Activated T-helper 17 cell treated with anti-CD3 and anti-CD28 coated beads, Interleukin-2, amount 50 U/mL, for 72 hours (primary cell): ENCODE data around the gene CYP21A2. TPM values are rescaled to one million over a fixed set of nuclear protein-coding genes. Genes with fewer than 3 reads are reported as not detected.
"Not testable (repeated sequence)": the region's sequence is repeated elsewhere in the genome, so short reads cannot be mapped to it uniquely, and the experiment has no call there.

Source experiments
- ATAC-seq: fragments of 150-1000 bp; cut with Tn5 transposase; replicated peaks from 2 replicates; pipeline ENCODE4 v1.10.0; 2021; ENCODE audit warnings: mild to moderate bottlenecking, moderate library complexity
- H3K27ac Mint-ChIP-seq: one replicate; pipeline ENCODE4 v1.8.0; 2022; ENCODE audit warnings: mixed read lengths
- H3K27me3 Mint-ChIP-seq: one replicate; pipeline ENCODE4 v1.8.0; 2022; ENCODE audit warnings: mixed read lengths
- H3K36me3 Mint-ChIP-seq: one replicate; pipeline ENCODE4 v1.8.0; 2022; ENCODE audit warnings: low read depth, mild to moderate bottlenecking, mixed read lengths
- H3K4me1 Mint-ChIP-seq: one replicate; pipeline ENCODE4 v1.8.0; 2022; ENCODE audit warnings: mixed read lengths
- H3K4me3 Mint-ChIP-seq: one replicate; pipeline ENCODE4 v1.8.0; 2022; ENCODE audit warnings: mild to moderate bottlenecking, mixed read lengths
- H3K9me3 Mint-ChIP-seq: one replicate; pipeline ENCODE4 v1.8.0; 2022; ENCODE audit warnings: mixed read lengths
- total RNA-seq, 2 donors: library from RNA; stranded (reverse); gene quantifications; one replicate each; pipeline ENCODE4 v1.2.3, GENCODE V29; 2022

The CYP21A2 gene
- total RNA-seq, 2 donors from 2014 or later = 0.16 to 0.91 TPM

- H3K27me3 Mint-ChIP-seq, ATAC-seq, H3K36me3 Mint-ChIP-seq, H3K9me3 Mint-ChIP-seq, H3K4me3 Mint-ChIP-seq, H3K4me1 Mint-ChIP-seq, H3K27ac Mint-ChIP-seq: not testable (repeated sequence)
Measured at GRCh38 chr6:32042276-32042675, 4.1 kb downstream of the CYP21A2 start.

- H3K4me3 Mint-ChIP-seq, H3K4me1 Mint-ChIP-seq, H3K27ac Mint-ChIP-seq, H3K9me3 Mint-ChIP-seq, ATAC-seq, H3K36me3 Mint-ChIP-seq, H3K27me3 Mint-ChIP-seq: not testable (repeated sequence)
Measured at GRCh38 chr6:32043589-32044380, 5.6 kb downstream of the CYP21A2 start.

DNA sequence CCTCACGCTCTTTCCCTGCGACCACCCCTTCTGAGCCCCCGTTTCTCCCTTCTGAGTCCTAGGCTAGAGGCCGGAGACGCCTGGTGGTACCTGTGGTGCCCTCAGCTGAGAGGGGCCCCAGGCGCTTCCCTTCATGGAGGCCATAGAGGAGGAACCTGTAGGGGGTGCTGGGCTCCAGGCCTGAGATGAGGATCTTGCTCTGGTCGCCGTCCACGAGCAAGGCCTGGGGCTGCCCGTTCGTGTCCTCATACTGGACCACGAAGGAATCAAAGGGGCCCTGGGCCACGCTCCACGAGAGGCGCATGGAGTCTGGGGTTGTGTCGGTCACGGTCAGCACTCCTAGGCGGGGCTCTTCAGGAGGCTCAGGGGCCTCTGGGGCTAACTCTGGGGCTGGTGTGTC lies 6.7 kb downstream of the CYP21A2 start:
- not testable (repeated sequence) for H3K27ac Mint-ChIP-seq, H3K9me3 Mint-ChIP-seq

DNA sequence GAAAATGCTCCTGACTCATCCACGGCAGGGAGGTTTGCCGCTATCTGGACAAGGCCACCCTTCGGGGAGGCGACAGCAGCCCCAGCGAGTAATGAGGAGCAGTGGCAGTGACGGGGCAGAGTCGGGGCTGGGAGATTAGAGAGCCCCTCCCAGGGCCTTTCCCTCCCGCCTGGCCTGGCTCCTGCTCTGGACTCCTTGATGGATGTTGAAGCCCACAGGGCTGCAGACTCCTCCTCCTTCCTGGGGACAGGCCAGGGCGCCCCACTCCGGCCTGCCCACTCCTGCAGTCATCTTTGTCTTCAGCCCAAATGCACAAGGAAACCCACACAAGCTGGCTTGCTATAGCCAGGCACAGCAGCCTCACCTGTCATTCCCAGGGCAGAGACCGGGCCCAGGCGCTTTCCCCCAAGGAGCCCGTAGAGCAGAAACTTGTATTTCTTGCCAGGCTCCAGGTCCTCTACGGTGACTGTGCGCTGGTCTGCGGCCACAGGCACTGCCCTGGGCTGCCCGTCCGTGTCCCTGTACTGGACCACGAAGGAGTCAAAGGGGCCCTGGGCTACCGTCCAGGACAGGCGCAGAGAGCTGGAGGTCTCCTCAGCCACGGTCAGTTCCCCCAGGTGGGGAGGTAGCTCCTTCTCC lies 7.7 kb downstream of the CYP21A2 start:
- no peak overlapping the region for H3K4me3 Mint-ChIP-seq
- ATAC-seq = no peak
- H3K36me3 Mint-ChIP-seq = no peaks in the 10 kb centered on the region
- H3K9me3 Mint-ChIP-seq = no peaks in the 10 kb centered on the region
- H3K4me1 Mint-ChIP-seq = no peaks in the 10 kb centered on the region
- H3K27ac Mint-ChIP-seq = no peak overlapping the region
- no peaks in the 10 kb centered on the region for H3K27me3 Mint-ChIP-seq

More for the DNA sequence above, 6.7 kb downstream of the CYP21A2 start:
- not testable (repeated sequence) for H3K4me3 Mint-ChIP-seq, H3K36me3 Mint-ChIP-seq, ATAC-seq, H3K27me3 Mint-ChIP-seq, H3K4me1 Mint-ChIP-seq

DNA sequence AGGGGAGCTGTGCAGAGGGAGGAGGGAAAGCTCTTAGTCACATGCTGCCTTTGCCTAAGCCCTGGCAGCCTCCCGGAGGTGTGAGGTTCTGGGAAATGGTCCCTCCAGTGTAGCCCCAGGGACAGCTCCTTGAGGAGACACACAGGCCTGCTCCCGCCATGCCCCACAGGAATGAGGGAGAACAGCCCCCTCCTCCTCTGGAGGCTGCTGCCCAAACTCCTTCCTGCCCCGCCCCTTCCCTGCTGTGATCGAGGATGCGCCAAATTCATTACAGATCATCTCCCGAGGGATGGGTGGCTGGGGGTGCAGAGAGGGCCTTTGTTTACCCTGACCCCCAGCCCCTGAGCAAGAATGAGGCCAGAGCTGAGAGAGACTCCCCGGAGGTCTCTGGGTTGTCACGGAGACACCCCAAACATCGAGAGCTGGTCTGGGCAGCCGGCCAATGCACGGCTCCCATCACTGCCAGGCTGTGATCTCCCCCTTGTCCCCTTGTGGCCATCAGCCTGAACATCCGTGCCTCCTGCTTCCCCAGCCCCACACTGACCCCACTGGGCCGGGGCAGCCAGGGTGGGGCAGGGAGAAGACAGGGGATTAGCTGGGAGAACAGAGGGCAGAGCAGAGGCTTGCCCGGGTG lies 8.4 kb downstream of the CYP21A2 start:
- H3K9me3 Mint-ChIP-seq = no peaks in the 10 kb centered on the region
- no peak for ATAC-seq
- H3K27ac Mint-ChIP-seq = no peak overlapping the region
- H3K4me3 Mint-ChIP-seq = no peak overlapping the region
- no peaks in the 10 kb centered on the region for H3K27me3 Mint-ChIP-seq
- no peaks in the 10 kb centered on the region for H3K4me1 Mint-ChIP-seq
- no peaks in the 10 kb centered on the region for H3K36me3 Mint-ChIP-seq

- H3K27ac Mint-ChIP-seq = no peak overlapping the region
- no peaks in the 10 kb centered on the region for H3K9me3 Mint-ChIP-seq
- no peaks in the 10 kb centered on the region for H3K36me3 Mint-ChIP-seq
- H3K4me1 Mint-ChIP-seq = no peaks in the 10 kb centered on the region
- ATAC-seq = no peak
- H3K4me3 Mint-ChIP-seq = no peak overlapping the region
- H3K27me3 Mint-ChIP-seq = no peaks in the 10 kb centered on the region
Measured at GRCh38 chr6:32047084-32047478, 8.9 kb downstream of the CYP21A2 start.

GRCh38 chr6:32047539-32047854 lies 9.3 kb downstream of the CYP21A2 start:
- Mint-ChIP-seq H3K27ac (no peak overlapping the region), H3K4me3 (no peak overlapping the region), H3K9me3 (no peaks in the 10 kb centered on the region), H3K36me3 (no peaks in the 10 kb centered on the region), H3K27me3 (no peaks in the 10 kb centered on the region), H3K4me1 (no peaks in the 10 kb centered on the region)
- ATAC-seq = no peak

DNA sequence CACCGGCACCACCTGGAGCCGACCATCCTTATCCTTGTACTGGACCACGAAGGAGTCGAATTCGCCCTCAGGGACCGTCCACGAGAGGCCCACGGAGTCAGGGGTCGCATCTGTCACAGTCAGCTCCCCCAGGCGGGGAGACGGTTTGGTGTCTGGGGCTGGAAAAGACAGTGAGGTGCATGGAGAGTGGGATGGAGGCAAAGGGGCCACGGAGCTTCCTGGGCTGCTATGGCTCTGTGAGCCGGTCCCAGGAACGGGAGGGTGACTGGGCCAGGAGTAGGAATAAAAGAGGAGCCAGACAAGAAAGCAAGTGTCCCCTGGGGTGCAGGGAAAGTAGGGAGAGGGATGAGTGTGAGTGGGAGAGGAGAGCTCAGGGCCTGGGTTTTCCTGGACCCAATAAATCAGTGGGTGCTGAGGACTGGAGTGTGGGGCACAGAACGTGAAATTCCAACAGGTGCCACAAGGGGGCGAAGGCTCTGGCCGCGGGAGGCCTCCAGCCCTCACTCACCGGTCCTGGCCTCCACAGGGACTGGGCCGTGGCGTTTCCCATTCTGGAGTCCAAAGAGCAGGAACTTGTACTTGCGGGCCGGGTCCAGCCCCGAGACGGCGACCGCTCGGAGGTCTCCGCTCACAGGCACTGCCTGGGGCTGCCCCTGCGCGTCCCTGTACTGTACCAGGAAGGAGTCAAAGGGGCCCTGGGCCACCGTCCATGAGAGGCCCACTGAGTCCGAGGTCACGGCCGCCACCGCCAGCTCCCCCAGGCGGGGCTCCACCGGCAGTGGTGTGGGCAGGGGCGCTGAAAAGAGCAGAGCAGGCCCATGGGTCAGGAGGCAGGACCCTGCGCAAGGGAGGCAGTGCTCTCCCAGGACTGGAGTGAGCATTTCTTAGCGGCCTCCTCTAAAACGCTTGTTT lies 9.9 kb downstream of the CYP21A2 start:
- Mint-ChIP-seq H3K4me3 (no peak overlapping the region), H3K27me3 (no peaks in the 10 kb centered on the region), H3K4me1 (no peaks in the 10 kb centered on the region), H3K9me3 (no peaks in the 10 kb centered on the region), H3K36me3 (no peaks in the 10 kb centered on the region), H3K27ac (no peak overlapping the region)
- ATAC-seq = peak; percentile 81

DNA sequence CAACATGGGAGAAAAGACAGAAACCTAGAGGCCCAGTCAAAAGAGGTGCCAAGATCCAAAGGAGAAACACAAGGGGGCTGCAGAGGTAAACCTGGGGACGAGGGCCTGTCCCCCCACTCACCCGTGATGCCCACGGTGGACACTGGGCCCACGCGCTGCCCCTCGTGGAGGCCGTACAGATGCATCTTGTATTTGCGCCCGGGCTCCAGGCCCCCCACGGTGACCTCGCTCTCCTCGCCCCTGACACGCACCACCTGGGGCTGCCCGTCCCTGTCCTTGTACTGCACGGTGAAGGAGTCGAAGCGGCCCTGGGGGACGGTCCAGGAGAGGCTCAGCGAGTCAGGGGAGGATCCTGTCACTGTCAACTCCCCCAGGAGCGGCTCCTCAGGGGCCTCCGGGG lies 10.9 kb downstream of the CYP21A2 start:
- H3K27me3 Mint-ChIP-seq, H3K27ac Mint-ChIP-seq, ATAC-seq, H3K4me3 Mint-ChIP-seq, H3K36me3 Mint-ChIP-seq, H3K4me1 Mint-ChIP-seq, H3K9me3 Mint-ChIP-seq: not testable (repeated sequence)

- not testable (repeated sequence) for ATAC-seq, H3K27ac Mint-ChIP-seq, H3K9me3 Mint-ChIP-seq, H3K4me1 Mint-ChIP-seq, H3K36me3 Mint-ChIP-seq, H3K27me3 Mint-ChIP-seq, H3K4me3 Mint-ChIP-seq
Measured at GRCh38 chr6:32049736-32050135, 11.5 kb downstream of the CYP21A2 start.

GRCh38 chr6:32050562-32050961 lies 12.3 kb downstream of the CYP21A2 start:
- Mint-ChIP-seq H3K27me3 (no peaks in the 10 kb centered on the region), H3K4me1 (no peaks in the 10 kb centered on the region), H3K4me3 (no peak overlapping the region), H3K36me3 (no peaks in the 10 kb centered on the region), H3K9me3 (no peaks in the 10 kb centered on the region), H3K27ac (peak overlapping the region; percentile 27)
- ATAC-seq = no peak

- H3K4me1 Mint-ChIP-seq, H3K9me3 Mint-ChIP-seq, H3K27ac Mint-ChIP-seq, H3K36me3 Mint-ChIP-seq, H3K27me3 Mint-ChIP-seq, ATAC-seq, H3K4me3 Mint-ChIP-seq: not testable (repeated sequence)
Measured at GRCh38 chr6:32052626-32053025, 14.4 kb downstream of the CYP21A2 start.

DNA sequence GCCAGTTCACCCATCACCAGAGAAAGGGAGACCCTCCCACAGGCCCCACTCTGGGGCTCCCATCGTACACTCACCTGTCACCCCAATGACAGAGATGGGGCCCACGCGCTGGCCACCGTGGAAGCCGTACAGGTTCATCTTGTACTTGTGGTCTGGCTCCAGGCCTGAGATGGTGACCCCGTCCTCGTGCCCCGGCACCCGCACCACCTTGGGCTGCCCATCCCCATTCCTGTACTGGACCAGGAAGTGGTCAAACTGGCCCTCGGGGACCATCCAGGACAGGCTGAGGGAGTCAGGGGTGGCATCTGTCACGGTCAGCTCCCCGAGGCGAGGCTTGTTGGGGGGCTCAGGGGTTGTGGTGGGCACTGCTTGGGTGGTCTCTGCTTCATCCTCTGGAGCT lies 15.1 kb downstream of the CYP21A2 start:
- H3K27me3 Mint-ChIP-seq, H3K4me1 Mint-ChIP-seq, H3K9me3 Mint-ChIP-seq, H3K36me3 Mint-ChIP-seq, H3K4me3 Mint-ChIP-seq, ATAC-seq, H3K27ac Mint-ChIP-seq: not testable (repeated sequence)

- not testable (repeated sequence) for H3K36me3 Mint-ChIP-seq, H3K4me3 Mint-ChIP-seq, H3K27me3 Mint-ChIP-seq, H3K4me1 Mint-ChIP-seq, H3K9me3 Mint-ChIP-seq, ATAC-seq
- peak overlapping the region; percentile 43 for H3K27ac Mint-ChIP-seq
Measured at GRCh38 chr6:32055756-32056155, 17.5 kb downstream of the CYP21A2 start.
